Endometrial microvascular endothelial cells (primary cell): ENCODE results near the gene EFNA1. TPM values are rescaled to one million over a fixed set of nuclear protein-coding genes. Genes with fewer than 3 reads are reported as not detected.

Source experiments
- in situ Hi-C: cut with HindIII; loops from 2 replicates; pipeline ENCODE4 v1.10.0; 2017; ENCODE audit warnings: low sequenced_read_pairs, low pct_unique_long_range_greater_than_20kb; ENCODE audit errors: inconsistent ontology term
- total RNA-seq: library from RNA; depleted of rRNA; stranded (reverse); fragments of >200 nt; gene quantifications from one replicate; pipeline ENCODE4 v1.2.3, GENCODE V29; 2015; ENCODE audit errors: inconsistent ontology term

The EFNA1 gene
- total RNA-seq, 1 donor from 2014 or later = 8.7 TPM

- in situ Hi-C loops = no loop called here
Measured at GRCh38 chr1:155168456-155169210, 41.0 kb downstream of the EFNA1 start.

GRCh38 chr1:155169541-155169940 is 41.9 kb downstream of the EFNA1 start:
- in situ Hi-C loops = no loop called here

- in situ Hi-C loops = no loop called here
Measured at GRCh38 chr1:155170101-155170785, 42.6 kb downstream of the EFNA1 start.

- in situ Hi-C loops = no loop called here
Measured at GRCh38 chr1:155170806-155171205, 43.1 kb downstream of the EFNA1 start.

GRCh38 chr1:155171836-155172731 is 44.4 kb downstream of the EFNA1 start:
- in situ Hi-C loops = no loop called here

GRCh38 chr1:155172732-155173477 is 45.2 kb downstream of the EFNA1 start, which contains the start of gene KRTCAP2:
KRTCAP2 (minus strand) TSS chr1:155173304; CDS start chr1:155173224, 80 bp downstream.
- in situ Hi-C loops = no loop called here

- in situ Hi-C loops = no loop called here
Measured at GRCh38 chr1:155173478-155174323, 46.0 kb downstream of the EFNA1 start, which contains the start of gene TRIM46. TRIM46 (plus strand) TSS chr1:155173849; CDS start chr1:155173967, 118 bp downstream.

- in situ Hi-C loops = no loop called here
Measured at GRCh38 chr1:155174324-155175280, 46.9 kb downstream of the EFNA1 start.

- in situ Hi-C loops = no loop called here
Measured at GRCh38 chr1:155175281-155175926, 47.7 kb downstream of the EFNA1 start.

GRCh38 chr1:155175927-155176371 is 48.3 kb downstream of the EFNA1 start:
- in situ Hi-C loops = no loop called here

- in situ Hi-C loops = no loop called here
Measured at GRCh38 chr1:155176544-155177071, 48.9 kb downstream of the EFNA1 start.

GRCh38 chr1:155177192-155177917 is 49.7 kb downstream of the EFNA1 start:
- in situ Hi-C loops = no loop called here

- in situ Hi-C loops = no loop called here
Measured at GRCh38 chr1:155177918-155178281, 50.2 kb downstream of the EFNA1 start.

- in situ Hi-C loops = no loop called here
Measured at GRCh38 chr1:155178441-155179111, 50.9 kb downstream of the EFNA1 start.
